ENCODE measurements around the gene CRADD.

CRADD gene

GRCh38 chr12:93713060-93713459, 35.9 kb downstream of the CRADD start:
- Histone ChIP-seq H3K27ac (ENCODE audit: low read depth, low read length) (peak overlapping the region; percentile 33), H3K9ac (ENCODE audit: low read length) (no peak overlapping the region), H3K27me3 (ENCODE audit: control insufficient read depth, insufficient read depth, low read length) (no peaks in the 10 kb centered on the region), H3K36me3 (ENCODE audit: control insufficient read depth, insufficient read depth, low read length) (no peaks in the 10 kb centered on the region), H3K4me1 (ENCODE audit: control insufficient read depth, insufficient read depth, low read length) (peaks cover 6% of the 10 kb centered on the region), H3K4me3 (ENCODE audit: low read length) (no peak overlapping the region)

GRCh38 chr12:93713800-93714199, 36.6 kb downstream of the CRADD start:
- Histone ChIP-seq H3K36me3 (ENCODE audit: control insufficient read depth, insufficient read depth, low read length) (no peaks in the 10 kb centered on the region), H3K27ac (ENCODE audit: low read depth, low read length) (no peak overlapping the region), H3K27me3 (ENCODE audit: control insufficient read depth, insufficient read depth, low read length) (no peaks in the 10 kb centered on the region), H3K9ac (ENCODE audit: low read length) (no peak overlapping the region), H3K4me1 (ENCODE audit: control insufficient read depth, insufficient read depth, low read length) (peaks cover 6% of the 10 kb centered on the region), H3K4me3 (ENCODE audit: low read length) (no peak overlapping the region)

- Histone ChIP-seq H3K36me3 (ENCODE audit: control insufficient read depth, insufficient read depth, low read length) (no peaks in the 10 kb centered on the region), H3K9ac (ENCODE audit: low read length) (no peak overlapping the region), H3K27me3 (ENCODE audit: control insufficient read depth, insufficient read depth, low read length) (no peaks in the 10 kb centered on the region), H3K4me3 (ENCODE audit: low read length) (no peak overlapping the region), H3K27ac (ENCODE audit: low read depth, low read length) (no peak overlapping the region), H3K4me1 (ENCODE audit: control insufficient read depth, insufficient read depth, low read length) (peaks cover 6% of the 10 kb centered on the region)
Measured at GRCh38 chr12:93714382-93714781, 37.2 kb downstream of the CRADD start.

- H3K36me3 ChIP-seq (ENCODE audit: control insufficient read depth, insufficient read depth, low read length): no peaks in the 10 kb centered on the region
- H3K27ac ChIP-seq (ENCODE audit: low read depth, low read length): no peak overlapping the region
- no peaks in the 10 kb centered on the region for H3K27me3 ChIP-seq (ENCODE audit: control insufficient read depth, insufficient read depth, low read length)
- H3K4me1 ChIP-seq (ENCODE audit: control insufficient read depth, insufficient read depth, low read length): no peaks in the 10 kb centered on the region
- H3K4me3 ChIP-seq (ENCODE audit: low read length): no peak overlapping the region
- H3K9ac ChIP-seq (ENCODE audit: low read length): no peak overlapping the region
Measured at GRCh38 chr12:93719710-93720109, 42.5 kb downstream of the CRADD start.

GRCh38 chr12:93720559-93720958, 43.4 kb downstream of the CRADD start:
- Histone ChIP-seq H3K36me3 (ENCODE audit: control insufficient read depth, insufficient read depth, low read length) (no peaks in the 10 kb centered on the region), H3K4me1 (ENCODE audit: control insufficient read depth, insufficient read depth, low read length) (no peaks in the 10 kb centered on the region), H3K27ac (ENCODE audit: low read depth, low read length) (no peak overlapping the region), H3K9ac (ENCODE audit: low read length) (no peak overlapping the region), H3K27me3 (ENCODE audit: control insufficient read depth, insufficient read depth, low read length) (no peaks in the 10 kb centered on the region), H3K4me3 (ENCODE audit: low read length) (no peak overlapping the region)

- Histone ChIP-seq H3K4me1 (ENCODE audit: control insufficient read depth, insufficient read depth, low read length) (no peaks in the 10 kb centered on the region), H3K36me3 (ENCODE audit: control insufficient read depth, insufficient read depth, low read length) (no peaks in the 10 kb centered on the region), H3K27me3 (ENCODE audit: control insufficient read depth, insufficient read depth, low read length) (no peaks in the 10 kb centered on the region), H3K27ac (ENCODE audit: low read depth, low read length) (no peak overlapping the region), H3K4me3 (ENCODE audit: low read length) (no peak overlapping the region), H3K9ac (ENCODE audit: low read length) (no peak overlapping the region)
Measured at GRCh38 chr12:93722179-93722578, 45.0 kb downstream of the CRADD start.

- Histone ChIP-seq H3K4me1 (ENCODE audit: control insufficient read depth, insufficient read depth, low read length) (peaks cover 3% of the 10 kb centered on the region), H3K27me3 (ENCODE audit: control insufficient read depth, insufficient read depth, low read length) (no peaks in the 10 kb centered on the region), H3K36me3 (ENCODE audit: control insufficient read depth, insufficient read depth, low read length) (no peaks in the 10 kb centered on the region), H3K9ac (ENCODE audit: low read length) (no peak overlapping the region), H3K4me3 (ENCODE audit: low read length) (no peak overlapping the region), H3K27ac (ENCODE audit: low read depth, low read length) (no peak overlapping the region)
Measured at GRCh38 chr12:93722835-93723567, 45.8 kb downstream of the CRADD start.

- Histone ChIP-seq H3K27ac (ENCODE audit: low read depth, low read length) (no peak overlapping the region), H3K36me3 (ENCODE audit: control insufficient read depth, insufficient read depth, low read length) (no peaks in the 10 kb centered on the region), H3K27me3 (ENCODE audit: control insufficient read depth, insufficient read depth, low read length) (no peaks in the 10 kb centered on the region), H3K4me1 (ENCODE audit: control insufficient read depth, insufficient read depth, low read length) (peaks cover 3% of the 10 kb centered on the region), H3K4me3 (ENCODE audit: low read length) (no peak overlapping the region), H3K9ac (ENCODE audit: low read length) (no peak overlapping the region)
Measured at GRCh38 chr12:93723568-93723930, 46.4 kb downstream of the CRADD start.

- peaks cover 3% of the 10 kb centered on the region for H3K4me1 ChIP-seq (ENCODE audit: control insufficient read depth, insufficient read depth, low read length)
- no peak overlapping the region for H3K4me3 ChIP-seq (ENCODE audit: low read length)
- H3K36me3 ChIP-seq (ENCODE audit: control insufficient read depth, insufficient read depth, low read length): no peaks in the 10 kb centered on the region
- no peak overlapping the region for H3K9ac ChIP-seq (ENCODE audit: low read length)
- H3K27ac ChIP-seq (ENCODE audit: low read depth, low read length): no peak overlapping the region
- H3K27me3 ChIP-seq (ENCODE audit: control insufficient read depth, insufficient read depth, low read length): no peaks in the 10 kb centered on the region
Measured at GRCh38 chr12:93725531-93725930, 48.4 kb downstream of the CRADD start.

- Histone ChIP-seq H3K9ac (ENCODE audit: low read length) (no peak overlapping the region), H3K4me3 (ENCODE audit: low read length) (no peak overlapping the region), H3K27ac (ENCODE audit: low read depth, low read length) (peak overlapping the region; percentile 64), H3K27me3 (ENCODE audit: control insufficient read depth, insufficient read depth, low read length) (no peaks in the 10 kb centered on the region), H3K4me1 (ENCODE audit: control insufficient read depth, insufficient read depth, low read length) (peaks cover 3% of the 10 kb centered on the region), H3K36me3 (ENCODE audit: control insufficient read depth, insufficient read depth, low read length) (no peaks in the 10 kb centered on the region)
Measured at GRCh38 chr12:93727195-93727811, 50.1 kb downstream of the CRADD start.

- no peaks in the 10 kb centered on the region for H3K27me3 ChIP-seq (ENCODE audit: control insufficient read depth, insufficient read depth, low read length)
- no peak overlapping the region for H3K4me3 ChIP-seq (ENCODE audit: low read length)
- H3K9ac ChIP-seq (ENCODE audit: low read length): no peak overlapping the region
- H3K36me3 ChIP-seq (ENCODE audit: control insufficient read depth, insufficient read depth, low read length): no peaks in the 10 kb centered on the region
- H3K27ac ChIP-seq (ENCODE audit: low read depth, low read length): peak overlapping the region; percentile 64
- peaks cover 3% of the 10 kb centered on the region for H3K4me1 ChIP-seq (ENCODE audit: control insufficient read depth, insufficient read depth, low read length)
Measured at GRCh38 chr12:93727911-93728310, 50.7 kb downstream of the CRADD start.

GRCh38 chr12:93729934-93730333, 52.8 kb downstream of the CRADD start:
- Histone ChIP-seq H3K4me3 (ENCODE audit: low read length) (no peak overlapping the region), H3K4me1 (ENCODE audit: control insufficient read depth, insufficient read depth, low read length) (peaks cover 3% of the 10 kb centered on the region)

GRCh38 chr12:93733358-93733757, 56.2 kb downstream of the CRADD start:
- H3K4me1 ChIP-seq (ENCODE audit: control insufficient read depth, insufficient read depth, low read length): peaks cover 11% of the 10 kb centered on the region

More at GRCh38 chr12:93729934-93730333, 52.8 kb downstream of the CRADD start:
- Histone ChIP-seq H3K27me3 (ENCODE audit: control insufficient read depth, insufficient read depth, low read length) (no peaks in the 10 kb centered on the region), H3K27ac (ENCODE audit: low read depth, low read length) (no peak overlapping the region), H3K36me3 (ENCODE audit: control insufficient read depth, insufficient read depth, low read length) (no peaks in the 10 kb centered on the region), H3K9ac (ENCODE audit: low read length) (no peak overlapping the region)

More at GRCh38 chr12:93733358-93733757, 56.2 kb downstream of the CRADD start:
- H3K9ac ChIP-seq (ENCODE audit: low read length): no peak overlapping the region
- H3K27me3 ChIP-seq (ENCODE audit: control insufficient read depth, insufficient read depth, low read length): no peaks in the 10 kb centered on the region
- H3K36me3 ChIP-seq (ENCODE audit: control insufficient read depth, insufficient read depth, low read length): no peaks in the 10 kb centered on the region
- H3K27ac ChIP-seq (ENCODE audit: low read depth, low read length): no peak overlapping the region
- no peak overlapping the region for H3K4me3 ChIP-seq (ENCODE audit: low read length)
